Glutamatergic neuron (in vitro differentiated cells): ENCODE measurements around the gene GDF7. TPM values are rescaled to one million over a fixed set of nuclear protein-coding genes. Genes with fewer than 3 reads are reported as not detected.
A peak's percentile ranks its signal among the peaks of the same experiment; 100 is the strongest.

Source experiments
- DNase-seq: peaks from one replicate; pipeline ENCODE4 v3.0.0; 2022
- H3K27ac Mint-ChIP-seq: one replicate; pipeline ENCODE4 v1.8.0; 2020; ENCODE audit warnings: mild to moderate bottlenecking, mixed read lengths, inconsistent platforms; ENCODE audit not compliant: unreplicated experiment
- H3K27me3 Mint-ChIP-seq: one replicate; pipeline ENCODE4 v1.8.0; 2020; ENCODE audit warnings: mild to moderate bottlenecking, moderate library complexity, mixed read lengths, inconsistent platforms; ENCODE audit not compliant: unreplicated experiment
- H3K36me3 Mint-ChIP-seq: one replicate; pipeline ENCODE4 v1.8.0; 2020; ENCODE audit warnings: mild to moderate bottlenecking, mixed read lengths, inconsistent platforms; ENCODE audit not compliant: unreplicated experiment
- H3K4me1 Mint-ChIP-seq: one replicate; pipeline ENCODE4 v1.8.0; 2020; ENCODE audit warnings: mild to moderate bottlenecking, low read depth, mixed read lengths, inconsistent platforms; ENCODE audit not compliant: unreplicated experiment
- H3K4me3 Mint-ChIP-seq: one replicate; pipeline ENCODE4 v1.8.0; 2020; ENCODE audit warnings: mild to moderate bottlenecking, mixed read lengths, inconsistent platforms; ENCODE audit not compliant: unreplicated experiment
- H3K9me3 Mint-ChIP-seq: one replicate; pipeline ENCODE4 v1.8.0; 2020; ENCODE audit warnings: mild to moderate bottlenecking, moderate library complexity, mixed read lengths, inconsistent platforms; ENCODE audit not compliant: unreplicated experiment
- CTCF ChIP-seq: fragments of 200-600 bp; sonication (generic); IDR thresholded peaks from one replicate; pipeline ENCODE4 v1.5.0; 2021; ENCODE audit not compliant: partially characterized antibody, unreplicated experiment
- total RNA-seq: library from RNA; stranded (reverse); fragmentation: NEBNext Ultra II Directional; extraction: Animal tissue kit (Norgen Biotek cat#: 25700); gene quantifications from one replicate; pipeline ENCODE4 v1.2.1, GENCODE V29; 2021; ENCODE audit not compliant: unreplicated experiment

GDF7 gene
- total RNA-seq, 1 donor from 2014 or later = not detected

DNA sequence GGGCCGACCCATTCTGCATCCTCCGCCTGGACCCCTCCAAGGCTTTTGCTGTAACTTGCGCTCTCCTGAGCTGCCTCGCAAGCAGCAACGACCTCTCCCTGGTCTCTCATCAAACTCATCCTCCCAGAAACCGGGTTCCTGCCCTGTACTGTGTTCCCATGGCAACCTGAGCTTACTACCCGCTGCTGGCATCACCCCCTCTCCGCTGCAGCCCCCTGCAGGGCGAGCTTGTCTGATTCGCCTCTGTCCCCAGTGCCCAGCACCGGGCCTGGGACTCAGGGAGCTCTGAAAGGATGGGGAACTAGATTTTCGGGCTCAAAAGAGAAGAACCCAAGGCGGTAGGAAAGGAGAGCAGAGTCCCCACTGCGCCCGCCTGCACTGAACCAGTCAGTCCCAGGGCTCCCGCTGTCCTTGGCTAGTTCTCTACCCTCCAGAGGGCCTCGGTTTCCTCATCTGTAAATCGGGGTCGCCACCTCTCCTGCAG, 16.5 kb upstream of the GDF7 start:
- Mint-ChIP-seq H3K4me1 (peaks cover 28% of the 10 kb centered on the region), H3K27me3 (peaks cover 17% of the 10 kb centered on the region), H3K36me3 (no peaks in the 10 kb centered on the region), H3K9me3 (peaks cover 8% of the 10 kb centered on the region), H3K27ac (peak overlapping the region; percentile 26), H3K4me3 (peak overlapping the region; percentile 92)
- TF ChIP-seq CTCF = no peak
- DNase-seq = no peak

- Mint-ChIP-seq H3K36me3 (no peaks in the 10 kb centered on the region), H3K27ac (peak within 1 kb of the TSS; percentile 77)
Measured at GRCh38 chr2:20650877-20651730, 15.8 kb upstream of the GDF7 start, which contains the start of gene HS1BP3. TSS of gene HS1BP3 (minus strand) at chr2:20651098. CDS start at chr2:20651063, 35 bp downstream.

GRCh38 chr2:20651731-20652099, 15.2 kb upstream of the GDF7 start:
- Mint-ChIP-seq H3K4me3 (peak overlapping the region; percentile 84), H3K36me3 (no peaks in the 10 kb centered on the region), H3K27ac (no peak overlapping the region), H3K9me3 (peaks cover 8% of the 10 kb centered on the region), H3K4me1 (peaks cover 25% of the 10 kb centered on the region), H3K27me3 (peaks cover 14% of the 10 kb centered on the region)
- no peak for TF ChIP-seq CTCF
- DNase-seq = no peak

More at GRCh38 chr2:20650877-20651730, 15.8 kb upstream of the GDF7 start, which contains the start of gene HS1BP3:
- DNase-seq = peak; percentile 90
- Mint-ChIP-seq H3K4me1 (peaks cover 25% of the 10 kb centered on the region), H3K9me3 (peaks cover 8% of the 10 kb centered on the region), H3K27me3 (peaks cover 17% of the 10 kb centered on the region), H3K4me3 (peak within 1 kb of the TSS; percentile 92)
- peak; percentile 94 for TF ChIP-seq CTCF

DNA sequence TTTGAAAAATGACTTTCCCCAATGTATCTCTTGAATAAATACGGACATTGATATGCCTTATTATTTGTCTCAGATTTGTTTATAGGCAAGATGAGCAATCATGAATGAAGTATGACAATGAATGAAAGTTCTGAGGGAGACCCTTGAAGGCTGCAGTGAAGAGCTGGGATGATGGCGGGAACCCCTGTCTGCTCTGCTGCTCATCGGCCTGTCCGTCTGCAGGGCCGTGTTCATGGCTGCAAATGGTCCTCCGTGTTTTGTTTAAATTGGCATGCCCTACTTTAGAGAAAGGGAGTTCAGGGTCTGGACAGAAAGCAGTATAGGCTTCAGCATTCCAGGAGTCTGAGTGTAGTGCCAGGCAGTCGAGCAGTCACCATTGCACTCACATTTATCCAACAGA, 14.8 kb upstream of the GDF7 start:
- Mint-ChIP-seq H3K4me3 (peak overlapping the region; percentile 17), H3K36me3 (no peaks in the 10 kb centered on the region), H3K9me3 (peaks cover 8% of the 10 kb centered on the region), H3K27me3 (peaks cover 14% of the 10 kb centered on the region), H3K4me1 (peaks cover 26% of the 10 kb centered on the region), H3K27ac (no peak overlapping the region)
- TF ChIP-seq CTCF = no peak
- DNase-seq = no peak
